ENCODE measurements around the gene SERINC2.
"Not testable (repeated sequence)": the region's sequence is repeated elsewhere in the genome, so short reads cannot be mapped to it uniquely, and the experiment has no call there.

The SERINC2 gene

DNA sequence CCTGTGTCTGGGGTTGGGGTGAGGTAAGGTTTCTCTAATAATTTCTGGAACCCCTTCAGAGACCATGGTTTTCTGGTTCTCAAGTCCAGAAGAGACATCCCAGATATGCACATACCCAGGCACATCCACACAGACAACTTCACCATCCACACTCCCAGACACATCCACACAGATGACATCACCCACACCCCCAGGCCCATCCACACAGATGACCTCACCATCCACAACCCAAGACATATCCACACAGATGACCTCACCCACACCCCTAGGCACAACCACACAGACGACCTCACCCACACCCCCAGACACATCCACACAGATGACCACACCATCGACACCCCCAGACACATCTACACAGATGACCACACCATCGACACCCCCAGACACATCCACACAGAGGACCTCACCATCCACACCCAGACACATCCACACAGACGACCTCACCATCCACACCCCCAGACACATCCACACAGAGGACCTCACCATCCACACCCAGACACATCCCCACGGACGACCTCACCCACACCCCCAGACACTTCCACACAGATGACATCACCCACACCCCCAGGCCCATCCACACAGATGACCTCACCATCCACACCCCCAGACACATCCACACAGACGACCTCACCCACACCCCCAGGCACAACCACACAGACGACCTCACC, 26.3 kb upstream of the SERINC2 start:
- not testable (repeated sequence) for DNase-seq

DNA sequence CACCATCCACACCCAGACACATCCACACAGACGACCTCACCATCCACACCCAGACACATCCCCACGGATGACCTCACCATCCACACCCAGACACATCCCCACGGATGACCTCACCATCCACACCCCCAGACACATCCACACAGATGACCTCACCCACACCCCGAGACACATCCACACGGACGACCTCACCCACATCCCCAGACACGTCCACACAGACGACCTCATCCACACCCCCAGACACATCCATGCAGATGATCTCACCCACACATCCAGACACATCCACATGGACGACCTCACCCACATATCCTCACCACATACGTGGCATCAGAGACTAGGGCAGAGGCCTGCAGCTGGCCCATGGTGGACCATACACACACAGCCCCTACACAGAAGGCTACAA, 25.4 kb upstream of the SERINC2 start:
- no peak for DNase-seq

DNA sequence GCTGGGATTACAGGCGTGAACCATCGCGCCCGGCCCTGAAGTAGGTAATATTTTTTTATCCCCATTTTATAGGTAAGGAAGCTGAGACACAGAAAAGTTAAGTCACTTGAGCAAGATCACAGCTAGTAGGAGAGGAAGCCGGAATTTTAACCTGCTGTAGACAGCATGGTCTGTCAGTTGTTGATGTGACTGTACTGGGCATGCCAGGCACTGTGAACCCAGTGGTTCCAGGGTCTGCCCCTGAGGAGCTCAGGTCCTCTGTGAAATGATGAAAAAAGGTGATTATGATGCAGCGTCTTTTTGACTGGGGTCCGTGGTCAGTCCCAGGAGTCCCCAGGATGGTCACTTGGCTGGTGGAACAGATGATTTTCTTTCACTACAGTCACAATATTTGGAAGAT, 23.4 kb upstream of the SERINC2 start:
- DNase-seq = no peak

DNA sequence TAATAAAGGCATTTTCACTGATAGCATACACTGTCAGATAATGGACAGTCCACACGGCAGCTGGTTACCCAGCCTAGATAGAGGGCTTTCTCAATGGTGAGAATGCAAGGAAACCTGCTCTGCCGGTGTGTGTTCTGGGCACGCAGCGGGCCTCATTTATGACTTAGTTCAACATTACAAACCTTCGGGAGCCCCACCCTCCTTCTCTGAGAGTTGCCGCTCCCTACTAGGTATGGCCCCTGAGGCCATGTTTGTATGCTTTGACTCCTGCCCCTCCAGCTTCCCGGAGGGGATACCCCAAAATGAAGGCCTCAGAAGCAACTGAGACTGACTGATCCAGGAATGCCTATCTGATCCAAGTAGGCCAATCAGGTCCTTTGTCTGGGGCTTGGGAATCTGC, 22.9 kb upstream of the SERINC2 start:
- no peak for DNase-seq

DNA sequence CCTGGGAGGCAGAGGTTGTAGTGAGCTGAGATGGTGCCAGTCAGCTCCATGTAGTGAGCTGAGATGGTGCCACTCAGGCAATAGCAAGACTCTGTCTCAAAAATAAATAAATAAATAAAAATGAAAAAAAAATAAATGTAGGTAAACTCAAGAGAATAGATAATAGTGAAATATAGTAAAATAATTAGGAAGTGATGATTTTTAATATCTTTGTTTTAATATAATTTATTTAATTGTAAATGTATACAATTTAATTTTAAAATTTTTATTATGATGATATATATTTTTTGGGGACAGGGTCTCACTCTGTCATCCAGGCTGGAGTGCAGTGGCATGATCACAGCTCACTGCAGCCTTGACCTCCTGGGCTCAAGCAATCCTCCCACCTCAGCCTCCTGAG, 19.6 kb upstream of the SERINC2 start:
- DNase-seq = no peak

GRCh38 chr1:31394584-31395193, 18.3 kb upstream of the SERINC2 start:
- peak; percentile 81 for DNase-seq

GRCh38 chr1:31396633-31397351, 16.2 kb upstream of the SERINC2 start:
- no peak for DNase-seq

- DNase-seq = no peak
These were observed 15.5 kb upstream of the SERINC2 start for GRCh38 chr1:31397360-31398095.

- no peak for DNase-seq
These were observed 14.8 kb upstream of the SERINC2 start for GRCh38 chr1:31398246-31398645.

DNA sequence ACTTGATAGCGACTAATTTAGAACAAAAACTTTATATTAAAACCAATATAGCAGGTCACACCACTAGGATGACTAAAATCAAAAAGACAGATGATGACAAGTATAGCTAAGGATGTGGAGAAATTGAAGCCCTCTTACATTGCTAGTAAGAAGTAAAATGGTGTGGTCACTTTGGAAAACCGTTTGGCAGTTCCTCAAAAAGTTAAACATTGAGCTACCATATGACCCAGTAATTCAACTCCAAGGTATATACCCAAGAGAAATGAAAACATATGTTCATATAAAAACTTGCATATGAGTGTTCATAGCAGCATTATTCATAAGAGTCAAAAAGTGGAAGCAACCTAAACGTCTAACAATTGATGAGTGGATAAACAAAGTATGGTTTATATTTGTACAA, 13.0 kb upstream of the SERINC2 start:
- no peak for DNase-seq

- no peak for DNase-seq
These were observed 12.6 kb upstream of the SERINC2 start for GRCh38 chr1:31400393-31400792.

- no peak for DNase-seq
These were observed 11.8 kb upstream of the SERINC2 start for GRCh38 chr1:31401241-31401640.

DNA sequence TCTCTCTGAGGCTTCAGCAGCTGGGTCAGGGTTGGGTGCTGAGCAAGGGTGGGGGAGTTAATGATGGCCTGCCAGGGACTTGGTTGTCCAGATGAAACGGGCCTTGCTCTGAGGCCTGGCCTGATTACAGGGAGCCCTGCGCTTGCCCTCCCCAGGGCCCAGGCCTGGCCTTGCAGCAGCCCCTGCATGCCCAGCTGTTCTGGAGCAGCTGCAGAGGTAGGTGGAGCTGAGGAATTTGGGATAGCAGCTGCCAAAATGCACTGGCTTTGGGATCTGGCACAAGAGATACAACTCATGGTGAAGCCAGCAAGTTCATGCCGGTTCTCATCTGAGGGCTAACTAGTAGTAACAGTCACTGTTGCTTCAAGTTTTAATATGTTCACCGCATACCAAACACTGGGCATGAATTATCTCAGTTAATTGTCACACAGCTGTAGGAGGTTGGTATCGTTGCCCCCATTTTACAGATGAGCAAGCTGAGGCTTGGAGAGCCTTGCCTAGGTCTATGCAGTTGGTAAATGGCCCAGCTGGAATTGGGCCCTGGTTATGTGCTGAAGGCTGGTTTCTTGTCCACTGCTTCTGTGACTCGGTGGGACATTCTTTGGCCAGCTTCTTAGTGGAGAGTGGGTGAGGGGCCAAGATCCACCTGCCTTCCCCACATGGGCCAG, 7.3 kb upstream of the SERINC2 start:
- no peak for DNase-seq

DNA sequence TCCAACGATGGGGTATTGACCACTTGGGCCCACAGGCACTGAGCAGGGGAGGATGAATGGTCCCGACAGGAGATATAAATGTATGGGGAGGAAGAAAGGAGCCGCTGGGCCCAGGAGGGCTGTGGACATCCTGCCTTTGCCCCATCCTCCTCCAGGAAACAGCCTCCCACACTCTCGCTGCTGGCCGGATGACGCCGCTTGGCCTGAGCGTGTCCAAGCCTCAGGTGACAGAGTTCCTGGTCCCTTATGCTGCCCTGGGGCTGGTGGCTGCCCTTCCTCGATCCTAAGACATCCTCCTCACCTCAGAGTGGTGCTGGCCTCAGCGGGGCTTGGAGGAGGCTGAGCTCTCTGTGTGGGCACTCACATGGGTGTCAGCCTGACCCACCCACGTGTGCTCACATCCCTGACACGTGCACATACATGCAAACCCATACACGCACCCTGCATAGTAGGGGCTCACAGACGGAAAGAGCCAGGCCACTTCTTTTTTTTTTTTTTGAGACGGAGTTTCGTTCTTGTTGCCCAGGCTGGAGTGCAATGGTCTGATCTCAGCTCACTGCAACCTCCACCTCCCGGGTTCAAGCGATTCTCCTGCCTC, 5.9 kb upstream of the SERINC2 start:
- DNase-seq = no peak

DNA sequence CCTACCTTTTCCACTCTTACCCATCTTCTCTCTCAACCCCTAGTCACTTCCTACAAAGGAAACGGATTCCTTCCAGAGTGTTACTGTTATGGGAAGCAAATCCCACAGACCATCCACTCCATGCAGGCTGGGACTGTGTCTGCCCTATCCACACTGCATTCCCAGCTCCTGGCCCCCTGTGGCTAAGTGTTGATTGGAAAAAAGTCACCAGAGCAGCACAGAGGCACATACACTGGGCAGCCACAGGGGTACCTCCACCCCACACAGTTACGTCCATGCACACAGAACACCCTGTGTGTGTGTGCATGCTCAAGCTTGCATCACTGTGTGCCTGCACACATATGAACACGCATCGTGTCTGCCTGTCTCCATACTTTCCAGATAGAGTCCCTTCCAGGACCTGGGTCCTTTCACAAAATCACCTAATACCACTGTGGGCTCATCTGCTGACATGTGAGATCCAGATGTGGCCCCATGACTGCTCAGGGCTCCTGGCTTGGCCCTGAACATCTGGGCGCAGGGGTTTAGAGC, 4.2 kb upstream of the SERINC2 start:
- no peak for DNase-seq

GRCh38 chr1:31409946-31410858, 2.8 kb upstream of the SERINC2 start:
- no peak for DNase-seq

GRCh38 chr1:31410871-31411270, 2.1 kb upstream of the SERINC2 start:
- no peak for DNase-seq

GRCh38 chr1:31412205-31412604, 808 bp upstream of the SERINC2 start:
- DNase-seq = no peak

DNA sequence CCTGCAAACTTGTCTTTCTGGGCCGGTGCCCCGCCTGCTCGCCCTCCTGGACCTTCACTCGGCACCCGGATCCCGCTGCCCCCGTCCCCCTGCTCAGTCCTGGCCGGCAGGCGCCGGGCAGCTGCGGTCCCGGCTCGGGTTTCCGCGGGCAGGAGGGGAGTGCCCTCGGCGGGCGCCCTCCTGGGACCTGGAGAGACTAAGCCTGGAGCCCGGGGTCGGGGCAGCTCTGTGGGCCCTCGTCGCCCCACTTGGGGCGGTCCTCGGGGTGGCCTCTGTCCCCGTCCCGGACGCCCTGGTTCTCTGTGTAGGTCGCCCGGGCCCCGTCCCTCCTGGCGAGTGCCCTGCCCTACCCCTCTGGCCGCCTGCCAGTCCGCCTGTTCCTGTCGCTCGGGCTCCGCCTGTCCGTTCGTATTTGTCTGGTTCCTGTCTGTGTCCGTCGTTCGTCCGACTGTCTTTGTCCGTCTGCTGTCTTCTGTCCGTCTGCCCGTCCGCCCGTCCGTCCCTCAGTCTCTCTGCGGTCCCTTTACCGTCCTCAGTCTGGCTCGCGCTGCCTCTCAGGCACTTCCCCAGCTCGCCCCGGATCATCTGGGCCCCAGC, 490 bp downstream of the SERINC2 start:
- no peak for DNase-seq

DNA sequence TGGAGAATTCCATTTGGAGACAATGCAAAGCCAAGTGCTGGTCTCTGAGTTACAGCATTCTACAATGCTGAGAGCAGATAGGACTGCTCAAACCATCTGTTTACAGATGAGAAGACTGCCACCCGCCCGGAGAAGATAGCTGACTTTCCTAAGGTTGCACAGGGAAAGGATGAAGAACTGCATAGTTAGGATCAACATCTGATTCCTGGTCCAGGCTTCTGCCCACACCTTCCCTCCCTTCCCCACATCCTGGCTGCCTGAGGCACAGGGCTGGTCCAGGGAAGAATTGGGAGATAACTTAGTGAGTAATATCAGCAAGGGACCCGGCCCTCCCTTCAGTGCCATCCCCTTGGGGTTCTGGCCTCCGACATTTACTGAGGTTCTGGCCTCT, 2.0 kb downstream of the SERINC2 start:
- DNase-seq = no peak

DNA sequence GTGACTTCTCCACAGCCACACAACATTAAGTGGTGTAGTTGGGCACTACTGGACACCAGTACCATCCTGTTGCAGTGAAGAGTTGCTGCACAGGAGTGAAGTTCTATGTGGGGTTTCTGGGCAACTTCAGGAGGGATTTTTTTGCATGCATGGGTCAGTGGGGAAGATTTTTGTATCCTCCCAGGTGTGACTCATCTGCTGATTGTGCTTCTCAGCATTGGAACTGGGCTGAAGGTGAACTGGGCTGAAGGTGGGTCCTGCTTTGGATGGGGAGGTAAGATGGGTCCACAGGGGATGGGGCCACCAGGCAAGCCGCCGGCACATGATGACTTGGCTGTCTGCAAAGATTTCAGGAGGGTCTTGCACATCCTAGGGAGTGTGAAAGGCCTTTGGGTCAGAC, 2.6 kb downstream of the SERINC2 start:
- no peak for DNase-seq
